ENCODE data around the gene PGP. TPM values are rescaled to one million over a fixed set of nuclear protein-coding genes. Genes with fewer than 3 reads are reported as not detected.

PGP gene
- total RNA-seq, 1 donor from 2014 or later: 16.8 TPM

DNA sequence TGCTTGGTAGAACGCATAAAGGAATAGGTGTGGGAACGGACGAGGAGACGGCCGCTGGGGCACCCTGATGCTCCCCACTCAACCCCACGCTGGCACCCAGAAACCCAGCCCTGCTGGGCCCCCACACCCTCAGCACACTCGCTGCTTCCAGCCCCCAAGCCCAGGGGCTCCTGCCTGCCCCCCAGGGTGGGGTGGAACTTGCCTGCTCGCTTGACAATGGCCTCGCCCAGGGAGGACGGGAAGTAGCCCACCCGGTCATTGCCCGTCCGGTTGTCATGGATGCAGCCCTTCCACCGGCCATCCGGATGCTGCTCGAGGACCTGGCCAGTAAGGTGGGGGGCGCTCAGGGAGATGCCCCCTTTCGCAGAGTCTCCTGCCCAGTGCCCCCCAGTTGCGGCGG lies 28.1 kb downstream of the PGP start:
- no peaks in the 10 kb centered on the region for H3K4me1 Mint-ChIP-seq

GRCh38 chr16:2186064-2186463 lies 28.6 kb downstream of the PGP start:
- H3K27ac Mint-ChIP-seq: no peak overlapping the region

More for the DNA sequence above, 28.1 kb downstream of the PGP start:
- Mint-ChIP-seq H3K36me3 (peaks cover 2% of the 10 kb centered on the region), H3K9me3 (no peaks in the 10 kb centered on the region), H3K4me3 (no peak overlapping the region), H3K27ac (no peak overlapping the region), H3K27me3 (ENCODE audit: low read depth) (no peaks in the 10 kb centered on the region)
- no peak for DNase-seq (ENCODE audit: low spot score in 2 of 2, unreplicated experiment in 2 of 2)
- no peak for TF ChIP-seq CTCF (IDR thresholded peaks at IDR 0.05; ENCODE audit: unreplicated experiment)

GRCh38 chr16:2184962-2185361 lies 29.7 kb downstream of the PGP start:
- H3K36me3 Mint-ChIP-seq: peaks cover 2% of the 10 kb centered on the region
- H3K27ac Mint-ChIP-seq: no peak overlapping the region
- DNase-seq (ENCODE audit: low spot score in 2 of 2, unreplicated experiment in 2 of 2): no peak
- TF ChIP-seq CTCF (IDR thresholded peaks at IDR 0.05; ENCODE audit: unreplicated experiment): no peak
- H3K4me3 Mint-ChIP-seq: no peak overlapping the region
- no peaks in the 10 kb centered on the region for H3K9me3 Mint-ChIP-seq
- H3K27me3 Mint-ChIP-seq (ENCODE audit: low read depth): no peaks in the 10 kb centered on the region
- H3K4me1 Mint-ChIP-seq: no peaks in the 10 kb centered on the region

More at GRCh38 chr16:2186064-2186463, 28.6 kb downstream of the PGP start:
- no peak for DNase-seq (ENCODE audit: low spot score in 2 of 2, unreplicated experiment in 2 of 2)
- no peaks in the 10 kb centered on the region for H3K4me1 Mint-ChIP-seq
- no peaks in the 10 kb centered on the region for H3K27me3 Mint-ChIP-seq (ENCODE audit: low read depth)
- H3K36me3 Mint-ChIP-seq: peaks cover 2% of the 10 kb centered on the region
- no peaks in the 10 kb centered on the region for H3K9me3 Mint-ChIP-seq
- H3K4me3 Mint-ChIP-seq: no peak overlapping the region
- no peak for TF ChIP-seq CTCF (IDR thresholded peaks at IDR 0.05; ENCODE audit: unreplicated experiment)

DNA sequence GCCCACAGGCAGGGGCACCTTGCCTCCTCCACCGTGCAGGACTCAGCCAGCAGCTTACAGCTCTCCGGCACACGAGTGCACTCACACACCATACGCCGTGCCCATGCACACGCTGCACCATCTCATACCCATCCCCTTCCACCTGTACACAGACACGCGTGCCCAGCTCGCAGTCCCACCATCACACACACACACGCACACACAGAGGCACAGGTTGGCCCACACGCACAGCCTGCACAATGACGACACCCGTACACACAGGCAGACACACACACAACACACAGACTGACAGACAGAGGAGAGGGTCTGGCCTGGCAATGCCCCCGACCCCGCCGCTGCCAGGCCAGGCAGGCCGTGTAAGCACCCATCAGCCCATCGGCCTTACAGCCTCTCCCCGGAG lies 30.3 kb downstream of the PGP start:
- Mint-ChIP-seq H3K4me1 (no peaks in the 10 kb centered on the region), H3K27ac (no peak overlapping the region), H3K27me3 (ENCODE audit: low read depth) (no peaks in the 10 kb centered on the region), H3K9me3 (no peaks in the 10 kb centered on the region), H3K4me3 (no peak overlapping the region), H3K36me3 (peaks cover 2% of the 10 kb centered on the region)
- no peak for DNase-seq (ENCODE audit: low spot score in 2 of 2, unreplicated experiment in 2 of 2)
- TF ChIP-seq CTCF (IDR thresholded peaks at IDR 0.05; ENCODE audit: unreplicated experiment): no peak

DNA sequence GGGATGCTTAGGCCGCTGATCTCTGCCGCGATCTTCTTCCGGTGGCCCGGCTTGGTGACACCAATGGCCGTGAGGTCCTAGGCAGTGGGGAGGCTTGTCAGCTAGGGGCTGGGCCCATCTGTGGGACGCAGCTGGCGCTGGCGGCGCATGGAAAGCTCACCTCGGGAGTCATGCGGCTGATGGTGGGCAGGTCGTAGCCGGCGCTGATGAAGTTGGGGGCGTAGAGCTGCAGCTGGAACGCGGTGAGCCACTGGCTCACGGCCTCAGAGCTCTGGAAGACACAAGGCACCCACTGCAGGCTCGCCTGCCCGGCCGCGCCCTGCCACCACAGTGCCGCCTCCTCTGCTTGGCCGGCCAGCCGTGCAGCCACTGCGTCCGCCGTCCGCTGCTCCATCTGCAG lies 31.0 kb downstream of the PGP start:
- Mint-ChIP-seq H3K4me1 (no peaks in the 10 kb centered on the region), H3K9me3 (no peaks in the 10 kb centered on the region), H3K4me3 (no peak overlapping the region), H3K27ac (no peak overlapping the region), H3K27me3 (ENCODE audit: low read depth) (no peaks in the 10 kb centered on the region), H3K36me3 (peaks cover 2% of the 10 kb centered on the region)
- TF ChIP-seq CTCF (IDR thresholded peaks at IDR 0.05; ENCODE audit: unreplicated experiment): no peak
- no peak for DNase-seq (ENCODE audit: low spot score in 2 of 2, unreplicated experiment in 2 of 2)

DNA sequence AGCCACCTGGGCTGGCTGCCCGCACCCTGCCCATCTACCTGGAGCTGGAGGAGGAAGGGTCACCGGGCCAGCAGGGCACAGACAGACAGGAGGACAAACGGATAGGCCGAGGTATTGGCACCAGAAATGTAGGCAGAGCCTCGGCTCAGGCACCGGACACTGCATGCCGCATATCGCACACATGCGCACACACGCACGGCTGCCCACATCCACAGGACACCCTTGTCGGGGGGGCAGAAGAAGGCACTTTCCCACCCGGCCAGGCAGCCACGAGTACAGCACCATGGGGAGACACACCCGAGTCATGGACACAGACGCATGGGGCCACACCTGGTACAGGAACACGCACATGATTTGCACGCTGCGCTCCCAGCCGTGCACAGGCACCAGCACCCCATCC lies 32.7 kb downstream of the PGP start:
- H3K4me1 Mint-ChIP-seq: no peaks in the 10 kb centered on the region
- no peaks in the 10 kb centered on the region for H3K9me3 Mint-ChIP-seq
- no peaks in the 10 kb centered on the region for H3K27me3 Mint-ChIP-seq (ENCODE audit: low read depth)
- no peak for TF ChIP-seq CTCF (IDR thresholded peaks at IDR 0.05; ENCODE audit: unreplicated experiment)
- no peak overlapping the region for H3K4me3 Mint-ChIP-seq
- H3K27ac Mint-ChIP-seq: no peak overlapping the region
- H3K36me3 Mint-ChIP-seq: peaks cover 6% of the 10 kb centered on the region
- no peak for DNase-seq (ENCODE audit: low spot score in 2 of 2, unreplicated experiment in 2 of 2)

Measured in mesothelial cell of epicardium (in vitro differentiated cells).